Upper lobe of right lung (tissue), 1 donor: ENCODE data around the gene SLC1A2. TPM values are rescaled to one million over a fixed set of nuclear protein-coding genes. Genes with fewer than 3 reads are reported as not detected.

Experiments
- ATAC-seq: fragments of 200-7000 bp; cut with Tn5 transposase; one replicate; pipeline ENCODE4 v1.9.1; 2020; ENCODE audit warnings: mild to moderate bottlenecking, moderate library complexity
- DNase-seq: peaks from one replicate; pipeline ENCODE4 v3.0.0-alpha.2; 2020
- H3K27ac ChIP-seq: fragments of 200-600 bp; one replicate; pipeline ENCODE4 v1.8.0; 2022
- H3K27me3 ChIP-seq: fragments of 200-600 bp; one replicate; pipeline ENCODE4 v1.8.0; 2022; ENCODE audit warnings: mild to moderate bottlenecking
- H3K36me3 ChIP-seq: fragments of 200-600 bp; one replicate; pipeline ENCODE4 v1.8.0; 2022
- H3K4me1 ChIP-seq: fragments of 200-600 bp; one replicate; pipeline ENCODE4 v1.8.0; 2022
- H3K4me3 ChIP-seq: fragments of 200-600 bp; one replicate; pipeline ENCODE4 v1.8.0; 2022; ENCODE audit warnings: mild to moderate bottlenecking
- H3K9me3 ChIP-seq: fragments of 200-600 bp; one replicate; pipeline ENCODE4 v1.8.0; 2022
- intact Hi-C: fragments of 100-400 bp; cut with DNase I; formaldehyde crosslinking; loops from one replicate; pipeline ENCODE4 v1.11.0; 2022
- total RNA-seq: library from RNA; stranded (reverse); fragmentation: NEBNext Ultra II Directional; extraction: Animal tissue kit (Norgen Biotek cat#: 25700); gene quantifications from one replicate; pipeline ENCODE4 v1.2.1, GENCODE V29; 2021
- TF ChIP-seq, protein P1 (sequence below): fragments of 200-600 bp; IDR thresholded peaks from one replicate; pipeline ENCODE4 v1.8.0; 2022; ENCODE audit warnings: antibody characterized with exemption
- donor health status: DM: no; HTN: yes; CAD: no; lungs with severe emphysema.

Gene SLC1A2
- total RNA-seq, 1 donor from 2014 or later: 2.5 TPM

- intact Hi-C loops: no loop called here
- H3K4me3 ChIP-seq: no peak overlapping the region
- H3K4me1 ChIP-seq: no peaks in the 10 kb centered on the region
- no peaks in the 10 kb centered on the region for H3K9me3 ChIP-seq
- ATAC-seq: no peak
- DNase-seq: no peak
- no peak overlapping the region for H3K27ac ChIP-seq
- TF ChIP-seq, protein P1, sequence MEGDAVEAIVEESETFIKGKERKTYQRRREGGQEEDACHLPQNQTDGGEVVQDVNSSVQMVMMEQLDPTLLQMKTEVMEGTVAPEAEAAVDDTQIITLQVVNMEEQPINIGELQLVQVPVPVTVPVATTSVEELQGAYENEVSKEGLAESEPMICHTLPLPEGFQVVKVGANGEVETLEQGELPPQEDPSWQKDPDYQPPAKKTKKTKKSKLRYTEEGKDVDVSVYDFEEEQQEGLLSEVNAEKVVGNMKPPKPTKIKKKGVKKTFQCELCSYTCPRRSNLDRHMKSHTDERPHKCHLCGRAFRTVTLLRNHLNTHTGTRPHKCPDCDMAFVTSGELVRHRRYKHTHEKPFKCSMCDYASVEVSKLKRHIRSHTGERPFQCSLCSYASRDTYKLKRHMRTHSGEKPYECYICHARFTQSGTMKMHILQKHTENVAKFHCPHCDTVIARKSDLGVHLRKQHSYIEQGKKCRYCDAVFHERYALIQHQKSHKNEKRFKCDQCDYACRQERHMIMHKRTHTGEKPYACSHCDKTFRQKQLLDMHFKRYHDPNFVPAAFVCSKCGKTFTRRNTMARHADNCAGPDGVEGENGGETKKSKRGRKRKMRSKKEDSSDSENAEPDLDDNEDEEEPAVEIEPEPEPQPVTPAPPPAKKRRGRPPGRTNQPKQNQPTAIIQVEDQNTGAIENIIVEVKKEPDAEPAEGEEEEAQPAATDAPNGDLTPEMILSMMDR: no peak
- no peaks in the 10 kb centered on the region for H3K27me3 ChIP-seq
- H3K36me3 ChIP-seq: no peaks in the 10 kb centered on the region
These were observed 102.1 kb downstream of the SLC1A2 start for GRCh38 chr11:35317253-35317652.

DNA sequence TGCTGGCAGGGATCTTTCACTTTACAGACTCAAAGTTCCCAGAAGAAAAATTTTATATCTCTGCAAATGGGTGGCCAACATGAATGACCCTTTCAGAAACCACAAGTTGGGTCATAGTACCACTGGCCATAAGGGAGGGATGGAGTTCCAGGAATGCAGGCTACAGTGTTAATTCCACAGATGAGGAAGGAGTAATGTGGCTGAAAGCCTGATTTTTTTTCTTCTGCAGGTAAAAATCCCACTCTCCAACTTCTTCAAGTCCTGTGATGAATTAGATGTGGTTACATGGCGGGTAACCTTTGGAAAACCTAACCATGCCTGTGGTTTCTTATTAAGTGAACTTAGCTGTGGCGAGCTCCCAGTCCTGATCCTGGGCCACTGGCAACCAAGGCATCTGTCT, 103.2 kb downstream of the SLC1A2 start:
- DNase-seq: no peak
- Histone ChIP-seq H3K4me3 (no peak overlapping the region), H3K4me1 (peaks cover 5% of the 10 kb centered on the region), H3K27me3 (no peaks in the 10 kb centered on the region), H3K27ac (no peak overlapping the region), H3K36me3 (no peaks in the 10 kb centered on the region), H3K9me3 (no peaks in the 10 kb centered on the region)
- intact Hi-C loops: no loop called here
- ATAC-seq: no peak
- TF ChIP-seq, protein P1: no peak

GRCh38 chr11:35313760-35314153, 105.6 kb downstream of the SLC1A2 start:
- TF ChIP-seq, protein P1: no peak
- ATAC-seq: no peak
- no peaks in the 10 kb centered on the region for H3K36me3 ChIP-seq
- no peak overlapping the region for H3K4me3 ChIP-seq
- no peaks in the 10 kb centered on the region for H3K27me3 ChIP-seq
- H3K9me3 ChIP-seq: no peaks in the 10 kb centered on the region
- H3K4me1 ChIP-seq: peaks cover 6% of the 10 kb centered on the region
- DNase-seq: no peak
- no peak overlapping the region for H3K27ac ChIP-seq
- intact Hi-C loops: no loop called here

DNA sequence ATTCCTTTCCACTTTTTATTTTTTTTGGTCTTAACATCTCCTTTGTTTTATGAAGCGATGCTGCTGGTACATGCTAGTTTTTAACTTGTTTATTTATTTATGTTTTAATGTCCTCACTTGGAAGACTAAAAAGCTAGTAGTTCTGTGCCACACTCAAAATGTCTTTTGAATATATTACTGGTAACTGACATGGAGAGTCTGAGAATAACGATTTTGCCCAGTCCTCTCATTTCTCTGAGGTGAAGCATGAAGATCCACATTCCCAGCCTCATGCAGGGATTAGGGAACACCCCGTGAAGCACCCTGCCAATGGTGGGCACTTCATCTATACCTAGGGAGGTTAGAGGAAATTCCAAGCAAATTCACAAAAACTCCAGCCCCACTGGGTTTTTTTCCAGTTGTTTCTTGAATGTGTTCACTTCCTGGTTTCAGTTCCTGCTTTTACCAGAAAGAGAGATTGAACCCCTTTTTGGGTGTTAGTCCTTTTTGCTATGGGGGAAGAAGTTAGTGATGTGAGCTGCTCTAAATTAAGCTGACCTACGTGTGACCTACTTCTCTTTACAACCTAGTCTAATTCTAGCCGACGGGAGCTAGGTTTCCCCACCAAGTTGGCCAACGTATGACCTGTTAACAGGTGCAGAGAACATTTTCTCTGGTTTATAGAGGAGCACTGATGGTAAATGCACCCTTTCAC, 106.1 kb downstream of the SLC1A2 start:
- no peaks in the 10 kb centered on the region for H3K9me3 ChIP-seq
- H3K36me3 ChIP-seq: no peaks in the 10 kb centered on the region
- intact Hi-C loops: no loop called here
- no peaks in the 10 kb centered on the region for H3K27me3 ChIP-seq
- H3K4me3 ChIP-seq: no peak overlapping the region
- H3K27ac ChIP-seq: no peak overlapping the region
- TF ChIP-seq, protein P1: no peak
- peaks cover 6% of the 10 kb centered on the region for H3K4me1 ChIP-seq
- DNase-seq: no peak
- ATAC-seq: peak; percentile 82

DNA sequence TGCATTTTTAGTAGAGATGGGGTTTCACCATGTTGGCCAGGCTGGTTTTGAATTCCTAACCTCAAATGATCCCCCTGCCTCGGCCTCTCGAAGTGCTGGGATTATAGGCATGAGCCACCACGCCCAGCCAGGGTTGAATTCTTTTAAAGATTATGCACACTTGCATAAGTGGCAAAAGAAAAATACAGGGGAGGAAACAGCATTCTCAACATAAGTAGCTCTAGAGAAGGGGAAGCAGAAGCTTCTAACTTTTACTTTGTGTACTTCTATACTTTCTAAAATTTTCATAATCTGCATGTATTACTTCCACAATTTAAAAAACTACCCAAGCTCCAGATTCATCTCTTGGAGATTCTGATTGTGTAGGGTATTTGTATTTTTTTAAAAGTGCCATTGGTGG, 108.0 kb downstream of the SLC1A2 start:
- H3K9me3 ChIP-seq: no peaks in the 10 kb centered on the region
- H3K27me3 ChIP-seq: no peaks in the 10 kb centered on the region
- DNase-seq (no peak), ATAC-seq (peak; percentile 25)
- H3K4me1 ChIP-seq: peaks cover 6% of the 10 kb centered on the region
- H3K36me3 ChIP-seq: no peaks in the 10 kb centered on the region
- TF ChIP-seq, protein P1: no peak
- H3K27ac ChIP-seq: no peak overlapping the region
- H3K4me3 ChIP-seq: no peak overlapping the region
- intact Hi-C loops: no loop called here

- no peaks in the 10 kb centered on the region for H3K27me3 ChIP-seq
- TF ChIP-seq, protein P1: no peak
- no peaks in the 10 kb centered on the region for H3K9me3 ChIP-seq
- no peak overlapping the region for H3K4me3 ChIP-seq
- intact Hi-C loops: no loop called here
- H3K4me1 ChIP-seq: peaks cover 25% of the 10 kb centered on the region
- peak overlapping the region; percentile 0 for H3K27ac ChIP-seq
- H3K36me3 ChIP-seq: no peaks in the 10 kb centered on the region
- ATAC-seq: peak; percentile 38
- peak; percentile 63 for DNase-seq
These were observed 111.2 kb downstream of the SLC1A2 start for GRCh38 chr11:35308157-35308556.
